ENCODE results near the gene MAP3K10. TPM values are rescaled to one million over a fixed set of nuclear protein-coding genes. Genes with fewer than 3 reads are reported as not detected.

Gene MAP3K10
- total and polyA plus RNA-seq, 2 donors (not counting 1 experiment from before 2014, with no cell fraction given) = 22.5 to 41.6 TPM

DNA sequence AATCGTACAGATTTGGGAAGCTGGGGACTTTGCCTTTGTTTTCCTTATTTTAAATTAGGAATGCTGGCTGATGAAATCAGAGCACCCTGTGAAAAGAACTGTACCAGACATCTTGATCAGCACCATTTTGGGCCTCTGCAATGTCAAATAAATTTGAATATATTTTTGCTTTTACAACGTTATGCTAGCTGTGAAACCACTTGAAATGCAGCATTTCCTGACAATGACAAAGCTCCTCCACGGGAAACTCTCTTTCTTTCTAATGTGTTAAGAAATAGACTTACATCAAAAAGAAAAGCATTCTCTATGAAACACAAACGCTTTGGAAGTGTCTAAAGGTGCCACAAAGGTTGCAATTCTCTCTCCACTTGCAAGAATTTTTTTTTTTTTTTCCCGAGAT, 47.1 kb upstream of the MAP3K10 start:
- CTCF ChIA-PET = interaction anchor here (0.7 to 1.3 kb wide), 3 partner anchors 21 to 161 kb away, joined by 3 to 4 read pairs (median 4); no protein-coding TSS in a partner anchor
- Histone ChIP-seq H3K9ac (ENCODE audit: low read length) (peak overlapping the region; percentile 46), H3K4me3 (ENCODE audit: control extremely low read depth in 1 of 5, extremely low read depth in 1 of 5, insufficient read depth in 1 of 5, low read depth in 2 of 5, low read length in 4 of 5) (peak overlapping the region in 2 of 5 experiments; percentile 20 to 53), H3K4me2 (replicated peaks; ENCODE audit: low read depth, low read length, poor library complexity, severe bottlenecking) (peak overlapping the region; percentile 73), H3K9me3 (ENCODE audit: control extremely low read depth in 1 of 3, control insufficient read depth in 2 of 3, insufficient read depth in 1 of 3, low read length in 2 of 3) (peaks cover 0 to 3% (median 0%) of the 10 kb centered on the region in 3 donors), H4K20me1 (ENCODE audit: control insufficient read depth, insufficient read depth, low read length, poor library complexity, severe bottlenecking) (no peaks in the 10 kb centered on the region), H3K4me1 (ENCODE audit: control insufficient read depth in 2 of 2, insufficient read depth in 2 of 2, low read length in 2 of 2) (peaks cover 51 to 57% of the 10 kb centered on the region in 2 donors), H3K27ac (ENCODE audit: low read length in 2 of 2) (peak overlapping the region; percentile 32 to 61), H2AFZ (ENCODE audit: insufficient read depth, low read depth, low read length, poor library complexity, severe bottlenecking) (peak overlapping the region; percentile 39), H3K79me2 (ENCODE audit: control insufficient read depth, insufficient read depth, low read length) (peaks cover 6% of the 10 kb centered on the region), H3K27me3 (replicated peaks in 1 of 4; ENCODE audit: control extremely low read depth in 1 of 4, control insufficient read depth in 3 of 4, insufficient read depth in 4 of 4, low read length in 3 of 4) (no peaks in the 10 kb centered on the region), H3K36me3 (replicated peaks in 1 of 2; ENCODE audit: control extremely low read depth in 1 of 2, control insufficient read depth in 1 of 2, extremely low read depth in 1 of 2, insufficient read depth in 2 of 2, low read length in 1 of 2) (no peaks in the 10 kb centered on the region)
- intact Hi-C loops (cut with micrococcal nuclease) = no loop called here
- peak overlapping the region; percentile 50 for H3K27ac Mint-ChIP-seq
- POLR2A ChIA-PET = interaction anchor here (0.7 kb wide), 1 partner anchor 16 kb away, joined by 5 read pairs; no protein-coding TSS in a partner anchor
- no peaks in the 10 kb centered on the region for H3K9me3 Mint-ChIP-seq (ENCODE audit: insufficient read depth)
- DNase-seq (peak; percentile 16), ATAC-seq (ENCODE audit: low read depth) (peak; percentile 32)
- 0% methylated on average over 2 of the region's 5 CpGs for WGBS (ENCODE audit: insufficient coverage)
- H3K4me1 Mint-ChIP-seq = peaks cover 54% of the 10 kb centered on the region
- peak overlapping the region; percentile 52 for H3K4me3 Mint-ChIP-seq
- no peak for TF ChIP-seq EZH2 (IDR thresholded peaks at IDR 0.05; ENCODE audit: borderline replicate concordance, insufficient read depth, low read depth, low read length, poor library complexity, severe bottlenecking)
- TF ChIP-seq, protein P1, sequence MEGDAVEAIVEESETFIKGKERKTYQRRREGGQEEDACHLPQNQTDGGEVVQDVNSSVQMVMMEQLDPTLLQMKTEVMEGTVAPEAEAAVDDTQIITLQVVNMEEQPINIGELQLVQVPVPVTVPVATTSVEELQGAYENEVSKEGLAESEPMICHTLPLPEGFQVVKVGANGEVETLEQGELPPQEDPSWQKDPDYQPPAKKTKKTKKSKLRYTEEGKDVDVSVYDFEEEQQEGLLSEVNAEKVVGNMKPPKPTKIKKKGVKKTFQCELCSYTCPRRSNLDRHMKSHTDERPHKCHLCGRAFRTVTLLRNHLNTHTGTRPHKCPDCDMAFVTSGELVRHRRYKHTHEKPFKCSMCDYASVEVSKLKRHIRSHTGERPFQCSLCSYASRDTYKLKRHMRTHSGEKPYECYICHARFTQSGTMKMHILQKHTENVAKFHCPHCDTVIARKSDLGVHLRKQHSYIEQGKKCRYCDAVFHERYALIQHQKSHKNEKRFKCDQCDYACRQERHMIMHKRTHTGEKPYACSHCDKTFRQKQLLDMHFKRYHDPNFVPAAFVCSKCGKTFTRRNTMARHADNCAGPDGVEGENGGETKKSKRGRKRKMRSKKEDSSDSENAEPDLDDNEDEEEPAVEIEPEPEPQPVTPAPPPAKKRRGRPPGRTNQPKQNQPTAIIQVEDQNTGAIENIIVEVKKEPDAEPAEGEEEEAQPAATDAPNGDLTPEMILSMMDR (IDR thresholded peaks at IDR 0.05) = no peak
- no peaks in the 10 kb centered on the region for H3K27me3 Mint-ChIP-seq

DNA sequence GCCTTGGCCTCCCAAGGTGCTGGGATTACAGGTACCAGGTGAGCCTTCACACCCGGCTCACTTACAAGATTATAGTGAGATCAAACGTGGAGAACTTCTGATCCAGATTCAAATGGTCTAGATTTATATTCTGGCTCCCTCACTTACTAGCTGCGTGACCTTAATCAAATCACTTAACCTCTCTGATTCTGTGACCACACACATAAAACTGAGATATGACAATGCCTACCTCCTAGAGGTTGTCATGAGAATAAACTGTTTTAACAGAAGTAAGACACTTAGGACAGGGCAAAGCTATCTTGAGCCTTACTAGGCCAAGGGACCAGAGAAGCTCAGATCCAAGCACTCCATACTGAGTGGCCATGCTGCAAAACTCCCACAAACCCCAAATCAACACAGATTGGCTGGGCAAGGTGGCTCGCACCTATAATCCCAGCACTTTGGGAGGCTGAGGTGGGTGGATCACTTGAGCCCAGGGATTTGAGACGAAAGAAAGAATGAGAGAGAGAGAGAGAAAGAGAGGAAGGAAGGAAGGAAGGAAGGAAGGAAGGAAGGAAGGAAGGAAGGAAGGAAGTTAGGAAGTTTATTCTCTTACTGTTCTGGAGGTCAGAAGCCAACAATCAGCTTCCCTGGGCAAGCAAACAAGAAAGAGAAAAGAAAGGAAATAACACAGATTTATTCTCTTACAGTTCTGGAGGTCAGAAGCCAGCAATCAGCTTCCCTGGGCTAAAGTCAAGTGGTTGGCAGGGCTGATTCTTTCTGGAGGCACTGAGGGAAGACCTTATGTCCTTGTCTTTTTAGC, 46.1 kb upstream of the MAP3K10 start:
- WGBS (ENCODE audit: insufficient coverage) = 20% methylated on average over 1 of the region's 5 CpGs
- no peak for ATAC-seq (ENCODE audit: low read depth)
- peak overlapping the region in 1 of 2 donors; percentile 2 for H3K27ac ChIP-seq (ENCODE audit: low read length in 2 of 2)

More for the DNA sequence above, 46.1 kb upstream of the MAP3K10 start:
- peaks cover 49% of the 10 kb centered on the region for H3K4me1 Mint-ChIP-seq
- H3K9ac ChIP-seq (ENCODE audit: low read length) = no peak overlapping the region
- peaks cover 0 to 3% (median 0%) of the 10 kb centered on the region in 3 donors for H3K9me3 ChIP-seq (ENCODE audit: control extremely low read depth in 1 of 3, control insufficient read depth in 2 of 3, insufficient read depth in 1 of 3, low read length in 2 of 3)
- peaks cover 6% of the 10 kb centered on the region for H3K79me2 ChIP-seq (ENCODE audit: control insufficient read depth, insufficient read depth, low read length)
- TF ChIP-seq, protein P1 (IDR thresholded peaks at IDR 0.05) = no peak
- TF ChIP-seq EZH2 (IDR thresholded peaks at IDR 0.05; ENCODE audit: borderline replicate concordance, insufficient read depth, low read depth, low read length, poor library complexity, severe bottlenecking) = no peak
- H3K4me2 ChIP-seq (replicated peaks; ENCODE audit: low read depth, low read length, poor library complexity, severe bottlenecking) = peak overlapping the region; percentile 36
- intact Hi-C loops (cut with micrococcal nuclease) = no loop called here
- POLR2A ChIA-PET = interaction anchor here (0.6 kb wide), 2 partner anchors 134 to 1946 kb away, joined by 3 read pairs; no protein-coding TSS in a partner anchor
- no peaks in the 10 kb centered on the region for H4K20me1 ChIP-seq (ENCODE audit: control insufficient read depth, insufficient read depth, low read length, poor library complexity, severe bottlenecking)
- no peaks in the 10 kb centered on the region for H3K27me3 Mint-ChIP-seq
- DNase-seq = no peak
- no peaks in the 10 kb centered on the region for H3K9me3 Mint-ChIP-seq (ENCODE audit: insufficient read depth)
- H3K27me3 ChIP-seq (replicated peaks in 1 of 4; ENCODE audit: control extremely low read depth in 1 of 4, control insufficient read depth in 3 of 4, insufficient read depth in 4 of 4, low read length in 3 of 4) = no peaks in the 10 kb centered on the region
- H3K4me1 ChIP-seq (ENCODE audit: control insufficient read depth in 2 of 2, insufficient read depth in 2 of 2, low read length in 2 of 2) = peaks cover 51 to 54% of the 10 kb centered on the region in 2 donors
- no peaks in the 10 kb centered on the region for H3K36me3 ChIP-seq (replicated peaks in 1 of 2; ENCODE audit: control extremely low read depth in 1 of 2, control insufficient read depth in 1 of 2, extremely low read depth in 1 of 2, insufficient read depth in 2 of 2, low read length in 1 of 2)
- H3K27ac Mint-ChIP-seq = no peak overlapping the region
- CTCF ChIA-PET = interaction anchor here (0.7 to 1.2 kb wide), 3 partner anchors 9 to 49 kb away, joined by 3 read pairs; no protein-coding TSS in a partner anchor
- no peak overlapping the region for H3K4me3 ChIP-seq (ENCODE audit: control extremely low read depth in 1 of 5, extremely low read depth in 1 of 5, insufficient read depth in 1 of 5, low read depth in 2 of 5, low read length in 4 of 5)
- peak overlapping the region; percentile 54 for H3K4me3 Mint-ChIP-seq
- no peak overlapping the region for H2AFZ ChIP-seq (ENCODE audit: insufficient read depth, low read depth, low read length, poor library complexity, severe bottlenecking)
